GM19455 (cell line): ENCODE results near the gene TANC1.
"Not testable (repeated sequence)": the region's sequence is repeated elsewhere in the genome, so short reads cannot be mapped to it uniquely, and the experiment has no call there.

Source experiments
- ATAC-seq: cut with Tn5 transposase; IDR thresholded peaks from one replicate; pipeline ENCODE4 v1.9.1; 2021; ENCODE audit not compliant: unreplicated experiment

Gene TANC1

DNA sequence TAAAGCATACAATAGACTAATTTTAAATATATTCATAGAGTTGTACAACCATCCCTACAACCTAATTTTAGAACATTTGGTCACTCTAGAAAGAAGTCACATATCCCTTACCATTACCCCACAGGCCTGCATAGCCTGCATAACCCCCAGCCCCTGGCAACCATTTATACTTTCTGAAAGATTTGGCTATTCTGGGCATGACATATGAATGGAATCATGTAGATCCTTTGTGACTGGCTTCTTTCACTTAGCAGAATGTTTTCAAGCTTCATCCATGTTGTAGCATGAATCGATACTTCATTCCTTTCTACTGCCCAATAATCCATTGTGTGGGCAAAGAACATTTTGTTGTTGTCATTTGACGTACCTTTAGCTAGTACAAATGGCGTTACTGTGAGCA is 166.5 kb downstream of the TANC1 start:
- ATAC-seq, result no peak

DNA sequence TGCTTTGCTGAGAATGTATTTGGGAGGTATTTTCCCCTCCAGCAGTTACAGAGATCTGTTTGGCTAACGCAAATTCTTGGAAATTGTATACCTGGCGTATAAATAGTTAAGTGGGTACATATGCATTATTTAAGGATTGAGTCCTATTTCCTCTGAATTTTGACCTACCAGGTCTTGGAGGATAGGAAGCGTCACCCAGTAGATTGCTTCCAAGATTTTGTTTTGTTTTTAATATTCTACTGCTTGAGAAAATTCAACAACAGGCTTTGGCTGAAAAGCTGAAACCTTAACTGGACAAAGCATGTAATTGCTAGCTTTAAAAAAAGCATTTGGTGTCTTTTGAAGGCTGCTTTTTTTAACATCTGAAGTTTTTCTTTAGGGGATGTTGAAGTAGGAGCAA is 168.0 kb downstream of the TANC1 start:
- ATAC-seq, result no peak

DNA sequence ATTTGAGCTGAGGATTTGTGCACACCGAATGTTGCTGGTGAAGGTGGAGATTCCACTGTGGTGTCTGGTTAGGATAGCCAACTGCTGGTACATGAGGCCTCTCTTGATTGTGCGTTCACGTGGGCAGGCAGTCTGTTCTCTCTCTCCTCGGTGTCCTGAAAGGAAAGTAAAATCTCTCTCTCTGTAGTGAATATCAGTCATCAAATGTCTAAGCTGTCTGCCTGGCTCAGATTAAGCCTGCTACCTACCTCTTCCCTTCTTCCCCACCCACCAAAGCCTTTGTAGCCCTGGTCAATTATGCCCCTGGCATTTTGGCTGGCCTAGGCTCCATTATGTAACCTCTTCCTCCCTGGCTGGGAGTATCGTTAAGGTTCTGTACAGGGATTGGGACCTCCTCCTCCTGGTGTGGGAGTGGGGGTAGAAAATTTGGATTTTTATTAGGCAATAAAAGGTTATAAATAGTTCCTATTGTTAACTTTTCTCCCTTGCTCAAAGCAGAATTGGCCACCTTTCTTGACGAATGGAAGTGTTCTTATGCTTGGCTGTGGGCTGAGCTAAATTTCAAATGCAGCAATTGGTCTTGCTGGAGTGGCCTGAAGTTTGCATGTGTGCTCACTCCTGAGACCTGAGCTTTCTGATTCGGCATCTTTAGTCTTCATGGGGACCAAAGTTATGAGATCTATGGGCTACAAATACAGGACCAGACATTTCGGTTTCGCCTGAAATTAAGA is 169.2 kb downstream of the TANC1 start:
- no peak for ATAC-seq

DNA sequence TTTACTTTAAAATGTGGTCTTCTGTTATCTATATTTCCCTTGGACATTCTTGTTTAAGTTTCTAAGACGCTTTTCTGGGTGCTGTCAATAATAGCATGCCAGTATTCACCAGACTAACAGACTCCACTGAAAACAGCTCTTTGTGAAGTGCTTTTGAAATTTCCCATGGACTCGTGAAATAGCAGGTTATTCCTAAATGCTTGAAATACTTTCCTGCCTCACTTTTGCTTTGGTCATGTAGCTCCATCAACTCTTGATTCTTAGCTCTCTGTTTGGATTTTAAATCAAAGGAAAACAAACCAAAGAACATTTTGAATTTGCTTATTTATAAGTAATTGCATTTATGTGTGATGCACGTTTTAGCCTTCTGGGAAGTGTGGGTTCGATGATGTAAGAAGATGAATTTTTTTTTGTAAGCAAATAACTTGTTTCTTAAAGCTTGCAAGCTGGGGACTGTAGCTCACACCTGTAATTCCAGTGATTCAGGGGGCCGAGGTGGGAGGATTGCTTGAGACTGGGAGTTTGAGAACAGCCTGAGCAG is 170.3 kb downstream of the TANC1 start:
- ATAC-seq, result no peak

DNA sequence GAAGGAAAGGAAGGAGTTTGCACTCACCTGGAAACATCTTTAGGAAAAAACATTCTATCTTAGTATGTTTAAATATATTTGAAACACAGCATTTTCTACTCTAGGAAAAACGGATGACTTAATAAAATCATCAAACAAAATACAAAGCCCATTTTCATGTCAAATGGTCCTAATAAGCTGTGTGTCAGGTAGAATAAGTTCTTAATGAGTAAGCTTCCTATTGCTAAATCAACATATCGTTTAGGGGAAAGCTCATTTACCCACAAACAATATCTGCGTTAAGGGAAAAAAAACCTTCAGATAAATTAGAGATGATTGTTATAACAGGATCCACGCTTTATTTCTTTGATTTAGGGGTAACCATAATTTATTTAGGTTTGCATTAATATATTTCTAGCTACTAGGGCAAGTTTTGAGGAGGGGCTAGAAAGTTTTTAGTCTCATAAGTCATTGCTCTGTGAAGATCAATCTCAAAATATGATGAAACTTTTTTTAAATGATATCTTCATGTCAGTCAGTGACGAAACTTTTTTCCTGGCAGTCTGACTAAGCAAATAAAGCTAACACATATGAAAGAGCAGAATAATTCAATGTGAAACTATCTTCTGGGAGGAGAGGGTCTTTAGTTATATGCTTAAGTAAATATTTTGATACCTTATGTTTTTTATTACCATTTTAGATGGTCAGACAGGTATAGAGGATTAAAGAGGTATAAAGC is 170.9 kb downstream of the TANC1 start:
- no peak for ATAC-seq

DNA sequence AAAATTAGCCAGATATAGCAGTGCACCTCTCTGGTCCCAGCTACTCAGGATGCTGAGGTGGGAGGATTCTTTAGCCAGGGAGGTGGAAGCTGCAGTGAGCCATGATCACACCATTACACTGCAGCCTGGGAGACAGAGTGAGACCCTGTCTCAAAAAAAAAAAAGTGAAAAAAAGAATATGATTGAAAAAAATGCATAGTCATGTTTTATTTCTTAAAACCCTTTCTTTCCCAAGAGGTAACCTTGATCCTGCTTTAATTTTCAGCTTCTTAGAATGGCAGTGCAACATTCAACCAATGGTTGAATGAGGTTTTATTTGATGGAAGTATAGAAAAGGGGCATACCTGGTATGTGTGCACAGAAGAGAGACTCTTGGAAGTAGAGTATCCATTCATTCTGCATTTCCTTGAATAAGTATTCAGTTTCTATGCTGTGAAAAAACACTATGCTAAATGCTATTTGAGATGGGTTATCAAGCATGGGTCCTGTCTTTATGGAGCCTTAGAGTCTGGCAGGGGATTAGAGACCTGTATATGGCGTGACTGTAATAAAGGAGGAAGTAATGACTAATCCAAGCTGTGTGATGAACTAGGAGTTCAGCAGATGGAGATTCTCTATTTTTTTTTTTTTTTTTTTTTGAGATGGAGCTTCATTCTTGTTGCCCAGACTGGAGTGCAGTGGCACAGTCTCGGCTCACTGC is 171.8 kb downstream of the TANC1 start:
- no peak for ATAC-seq

DNA sequence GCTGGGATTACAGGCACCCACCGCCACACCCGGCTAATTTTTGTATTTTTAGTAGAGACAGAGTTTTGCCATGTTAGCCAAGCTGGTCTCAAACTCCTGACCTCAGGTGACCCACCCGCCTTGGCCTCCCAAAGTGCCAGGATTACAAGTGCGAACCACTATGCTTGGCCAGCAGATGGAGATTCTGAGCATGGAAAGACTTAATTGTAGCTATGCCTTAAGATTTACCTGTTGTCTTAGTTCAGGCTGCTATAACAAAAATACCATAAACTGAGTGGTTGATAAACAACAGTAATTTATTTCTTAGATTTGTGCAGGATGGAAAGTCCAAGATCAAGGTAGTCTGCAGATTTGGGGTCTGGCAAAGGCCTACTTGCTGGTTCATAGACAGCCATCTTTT is 172.4 kb downstream of the TANC1 start:
- ATAC-seq, result not testable (repeated sequence)

DNA sequence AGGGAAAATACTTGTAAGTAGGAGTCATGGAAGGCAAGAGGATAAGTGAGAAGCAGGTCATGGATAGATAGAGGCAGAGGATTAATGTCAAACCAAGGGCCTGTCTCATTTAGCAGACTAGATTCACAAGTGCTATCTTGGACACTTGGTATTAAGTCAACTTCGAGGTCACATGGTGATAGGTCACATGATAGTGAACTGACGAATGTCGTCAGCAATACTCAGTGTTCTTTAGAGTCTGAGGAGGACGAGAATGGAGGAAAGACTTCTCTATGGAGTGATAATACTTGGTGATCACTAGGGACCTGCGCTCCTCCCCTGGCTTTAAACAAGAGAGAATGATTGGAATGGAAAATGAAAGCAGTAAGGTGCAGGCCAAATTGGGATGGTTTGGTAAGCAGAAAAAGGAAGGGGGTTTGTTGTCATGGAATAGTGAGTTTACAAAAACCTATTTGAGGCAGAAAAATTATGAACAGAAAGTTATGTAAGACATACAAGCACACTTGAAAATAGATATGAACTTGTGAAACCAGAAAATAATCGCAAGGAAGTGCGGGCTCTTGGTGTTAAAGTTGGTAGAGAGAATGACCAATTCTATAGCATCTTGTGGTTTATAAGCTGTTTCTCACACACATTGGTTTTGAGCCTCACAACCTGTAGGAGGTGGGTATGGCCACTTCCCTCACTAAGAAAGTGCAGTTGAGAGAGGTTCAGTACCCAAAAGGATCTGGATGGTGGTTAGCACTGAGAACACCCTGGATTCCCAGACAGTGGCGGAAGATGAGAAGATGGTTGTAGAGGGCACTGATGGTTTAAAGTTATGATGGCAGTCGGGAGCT is 176.6 kb downstream of the TANC1 start:
- ATAC-seq, result peak; percentile 65

DNA sequence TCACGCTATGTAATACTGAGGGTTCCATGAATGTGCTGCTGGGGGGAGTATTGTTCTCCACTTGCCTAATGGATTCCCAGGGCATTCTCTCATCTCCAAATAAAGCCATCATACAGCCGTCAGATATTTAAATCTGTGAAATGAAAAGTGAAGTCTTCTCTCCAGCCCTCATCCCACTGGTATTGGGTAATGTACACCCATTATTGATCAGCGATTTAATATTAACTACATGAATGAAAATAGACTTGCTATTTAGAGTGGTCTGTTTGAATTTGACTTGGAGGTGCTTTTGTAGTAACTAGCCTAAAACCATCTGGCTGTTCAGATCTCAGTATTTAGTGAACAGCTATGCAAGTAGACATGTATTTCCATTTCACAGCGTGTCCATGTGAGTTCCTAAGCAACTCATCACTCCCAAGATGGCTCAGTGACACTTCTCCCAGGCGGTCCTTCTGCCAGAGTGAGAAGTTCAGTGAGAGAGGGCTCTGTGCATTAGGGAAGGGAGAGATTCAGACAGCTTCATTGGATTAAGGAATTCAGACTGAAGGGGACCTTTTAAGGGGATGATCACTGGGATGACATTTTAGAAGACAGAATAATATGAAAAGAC is 177.4 kb downstream of the TANC1 start:
- no peak for ATAC-seq

DNA sequence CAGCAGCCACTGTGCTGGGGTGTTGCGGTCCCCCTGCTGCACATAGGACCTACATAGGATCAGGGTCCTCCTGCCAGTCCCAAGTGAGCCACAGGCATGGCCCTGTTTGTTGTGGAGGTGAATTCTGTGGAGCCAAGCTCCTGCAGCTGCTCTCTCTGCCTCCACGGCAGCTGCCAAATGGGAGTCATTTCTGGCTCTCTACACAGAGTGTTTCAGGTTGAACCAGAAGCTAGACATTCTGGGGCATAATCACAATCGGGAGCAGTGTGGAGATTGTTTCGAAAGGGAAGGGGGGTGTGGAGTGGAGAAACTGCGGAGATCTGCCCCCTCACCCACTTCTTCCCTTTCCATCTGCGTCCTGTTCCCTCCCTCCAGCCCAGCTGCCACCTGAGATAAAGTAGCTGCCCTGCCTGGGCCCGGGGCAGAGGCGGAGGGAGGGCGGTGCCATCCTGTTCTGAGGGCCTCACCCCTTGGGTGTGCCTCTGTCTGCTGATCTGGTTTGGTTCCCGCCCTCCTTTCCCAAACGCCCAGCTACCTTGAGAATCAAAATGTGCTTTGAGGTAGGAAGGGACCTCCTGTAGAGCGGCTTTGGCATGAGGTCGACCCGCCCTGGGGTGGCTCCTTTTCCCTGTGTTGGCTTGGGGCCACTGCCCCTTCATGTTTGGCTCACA is 178.7 kb downstream of the TANC1 start:
- ATAC-seq, result no peak

DNA sequence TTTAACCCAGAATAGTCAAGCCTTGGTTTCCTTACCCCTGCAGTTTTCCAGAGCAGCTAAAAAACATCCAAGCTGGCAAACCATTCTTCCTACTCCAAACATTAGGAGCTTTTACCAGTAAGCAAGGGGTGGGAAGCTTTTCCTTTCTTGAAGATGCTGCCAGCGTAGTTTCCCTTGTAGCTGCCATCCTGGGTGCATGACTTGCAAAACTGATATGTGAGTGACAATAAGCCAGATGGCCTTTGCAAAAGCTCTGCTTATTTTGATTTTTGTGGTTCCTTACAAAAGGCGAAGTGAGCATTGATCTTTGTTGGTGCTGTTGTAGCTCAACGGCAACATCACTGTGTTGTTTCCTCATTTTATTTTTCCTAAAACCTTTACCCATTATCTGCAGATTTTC is 179.2 kb downstream of the TANC1 start:
- ATAC-seq, result no peak

DNA sequence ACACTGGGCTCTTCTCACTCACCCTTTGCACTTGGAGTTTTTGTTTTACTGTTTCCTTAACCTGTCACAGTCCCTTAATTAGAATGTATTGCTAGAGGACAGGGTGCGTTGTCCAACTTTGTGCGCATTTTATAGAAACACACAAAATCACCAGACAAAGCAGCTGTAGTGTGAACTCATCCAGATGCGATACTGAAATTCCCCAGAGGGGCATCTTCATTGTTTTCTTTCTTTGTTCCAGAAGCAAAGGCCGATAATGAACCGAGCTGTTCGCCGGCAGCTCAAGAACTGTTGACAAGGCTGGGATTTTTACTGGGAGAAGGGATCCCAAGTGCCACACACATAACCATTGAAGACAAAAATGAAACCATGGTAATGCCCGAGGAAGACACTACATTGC is 180.5 kb downstream of the TANC1 start:
- ATAC-seq, result no peak

DNA sequence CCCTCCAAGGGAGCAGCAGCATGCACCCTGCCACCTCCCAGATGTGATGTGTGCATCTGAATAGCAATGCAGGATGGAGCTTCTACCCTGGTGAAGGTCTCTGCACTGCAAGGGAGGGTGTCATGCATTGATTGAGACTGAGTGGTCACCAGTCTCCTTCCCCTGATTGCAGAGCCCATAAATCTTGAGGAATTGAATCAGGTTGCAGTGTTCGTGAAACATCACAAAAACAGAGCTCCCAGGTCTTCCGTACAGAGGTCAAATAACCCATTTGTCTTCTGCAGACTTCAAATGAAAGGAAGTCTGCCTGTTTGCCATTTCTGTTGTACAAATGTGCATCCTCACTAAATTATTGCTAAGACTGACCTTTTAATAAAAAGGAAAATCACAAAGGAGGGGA is 181.3 kb downstream of the TANC1 start:
- no peak for ATAC-seq

DNA sequence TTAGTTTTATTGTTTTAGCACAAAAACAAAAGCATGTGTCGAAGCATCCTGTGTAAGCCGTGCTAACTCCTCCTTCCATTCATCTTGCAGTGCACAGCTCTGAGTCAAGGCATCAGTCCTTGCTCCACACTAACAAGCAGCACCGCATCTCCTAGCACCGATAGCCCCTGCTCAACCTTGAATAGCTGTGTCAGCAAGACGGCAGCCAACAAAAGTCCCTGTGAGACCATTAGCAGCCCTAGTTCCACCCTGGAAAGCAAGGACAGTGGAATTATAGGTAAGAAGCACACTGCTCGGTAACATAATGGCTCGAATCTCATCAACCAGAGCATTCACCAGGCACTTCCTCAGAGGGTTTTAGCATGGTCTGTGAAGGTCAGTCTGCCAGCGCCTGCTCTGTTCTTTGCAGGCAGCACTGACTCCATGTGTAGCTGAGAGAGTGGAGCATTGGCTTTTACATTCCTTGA is 181.9 kb downstream of the TANC1 start:
- no peak for ATAC-seq

DNA sequence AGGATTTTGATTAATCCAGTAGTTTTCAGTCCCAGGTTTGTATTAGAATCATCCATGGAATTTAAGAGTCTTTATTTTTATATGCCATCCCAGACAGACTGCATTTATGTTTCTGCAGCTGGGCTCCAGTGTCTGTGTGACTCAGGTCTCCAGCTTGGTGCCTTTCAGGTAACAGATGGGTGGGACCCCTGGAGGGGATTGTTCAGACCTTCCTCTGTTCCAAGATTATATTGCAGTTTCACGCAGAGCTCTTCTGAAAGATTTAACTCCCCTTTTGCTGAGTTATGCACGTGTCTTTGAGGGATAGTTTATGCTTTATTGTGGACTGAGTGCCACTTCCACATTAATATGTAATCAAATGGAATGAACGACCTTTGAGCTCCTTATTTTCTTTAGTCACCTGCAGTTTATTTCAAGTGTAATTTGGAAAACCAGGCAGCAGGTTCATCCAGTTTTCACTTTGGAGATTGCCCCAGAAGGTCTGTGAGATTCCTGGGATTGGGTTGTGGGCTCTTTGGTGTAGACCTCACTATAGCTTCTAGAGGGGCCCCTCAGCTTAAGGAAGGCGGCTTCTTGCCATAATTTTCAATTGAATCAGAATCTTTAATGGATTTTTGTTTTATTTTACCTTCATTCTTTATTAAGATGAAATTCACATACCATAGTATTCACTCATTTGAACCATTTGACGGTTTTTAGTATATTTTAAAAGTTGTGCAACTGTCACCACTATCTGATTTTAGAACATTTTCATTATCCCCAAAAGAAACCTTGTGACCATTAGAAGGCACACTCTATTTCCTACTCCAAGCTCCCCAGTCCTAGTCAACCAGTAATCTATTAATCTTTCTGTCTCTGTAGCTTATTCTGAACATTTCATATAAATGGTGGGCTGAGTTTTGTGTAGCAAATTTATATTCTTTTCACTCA is 183.0 kb downstream of the TANC1 start:
- ATAC-seq, result no peak

DNA sequence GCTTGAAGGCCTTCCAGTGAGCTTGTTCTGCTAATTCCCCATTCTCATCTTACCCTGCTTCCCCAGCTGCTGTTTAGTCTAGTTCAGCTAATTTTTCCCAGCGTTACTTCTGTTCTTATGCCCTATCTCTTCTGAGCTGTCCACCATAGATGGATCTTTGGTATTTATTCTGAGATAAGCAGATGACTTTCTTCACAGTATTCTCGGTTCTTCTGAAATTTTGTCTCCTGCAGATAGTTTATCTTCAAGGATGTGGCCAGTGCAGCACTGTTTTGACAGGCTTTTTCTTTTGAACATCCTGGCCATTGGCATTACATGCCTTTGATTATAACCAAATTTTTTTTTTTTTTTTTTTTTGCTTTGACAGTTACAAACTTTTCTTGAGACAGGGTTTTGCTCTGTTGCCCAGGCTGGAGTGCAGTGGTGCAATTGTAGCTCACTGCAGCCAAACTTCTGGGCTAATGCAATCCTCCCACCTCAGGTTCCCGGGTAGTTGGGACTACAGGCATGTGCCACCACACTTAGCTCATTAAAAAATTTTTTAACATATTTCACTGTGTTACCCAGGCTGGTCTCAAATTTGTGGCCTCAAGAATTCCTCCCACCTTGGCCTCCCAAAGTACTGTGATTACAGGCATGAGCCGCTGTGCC is 183.8 kb downstream of the TANC1 start:
- ATAC-seq, result no peak

DNA sequence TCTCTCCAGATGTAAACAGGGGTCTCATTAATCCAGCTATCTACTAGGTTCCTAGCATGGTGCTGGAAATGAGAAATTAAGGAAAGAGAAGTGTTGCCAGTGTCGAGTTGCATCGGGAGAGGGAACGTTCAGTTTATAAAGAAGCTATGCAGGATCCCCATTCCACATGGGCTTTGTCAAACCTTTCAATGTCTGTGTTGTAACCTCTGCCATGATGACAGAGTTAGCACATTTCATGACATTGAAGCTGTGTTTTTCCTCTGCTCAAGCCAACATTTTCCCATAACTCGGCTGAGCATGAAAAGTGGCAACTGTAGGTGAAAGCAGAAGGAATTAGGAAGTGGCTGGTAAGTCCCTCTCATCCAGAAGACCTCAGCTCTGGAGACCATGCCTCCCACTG is 184.6 kb downstream of the TANC1 start:
- no peak for ATAC-seq

DNA sequence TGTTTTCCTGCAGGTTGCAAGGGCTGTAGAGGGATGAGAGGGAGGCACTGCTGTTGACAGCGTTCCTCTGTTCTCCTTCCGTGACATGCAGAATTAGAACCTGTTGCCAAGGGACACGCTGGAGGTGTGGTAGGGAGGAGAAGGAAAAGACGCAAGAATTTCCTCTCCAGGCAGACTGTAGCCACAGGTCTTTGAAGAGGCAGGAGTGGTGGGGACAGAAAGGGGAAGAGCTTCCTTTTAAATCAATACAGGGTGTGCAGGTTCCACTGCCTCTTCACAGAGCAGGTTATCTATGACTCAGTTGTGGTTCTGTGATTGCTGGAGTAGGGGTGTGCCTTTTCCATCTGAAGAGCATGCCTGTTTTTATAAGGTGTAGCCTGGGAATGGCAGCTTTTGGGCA is 185.0 kb downstream of the TANC1 start:
- no peak for ATAC-seq
